DND-41 (cell line): ENCODE data around the gene IGSF21.

Source experiments
- EZH2 ChIP-seq: IDR thresholded peaks from 3 replicates; pipeline ENCODE4 v1.6.1; 2012; ENCODE audit warnings: borderline replicate concordance, low read depth, mild to moderate bottlenecking, moderate library complexity, low read length, inconsistent platforms; ENCODE audit not compliant: severe bottlenecking
- TF ChIP-seq, protein P1 (sequence below): IDR thresholded peaks from 2 replicates; pipeline ENCODE4 v1.5.1; 2012; ENCODE audit warnings: borderline replicate concordance, low read length, moderate library complexity, mild to moderate bottlenecking; ENCODE audit not compliant: poor library complexity, severe bottlenecking; ENCODE audit errors: extremely low read depth

DNA sequence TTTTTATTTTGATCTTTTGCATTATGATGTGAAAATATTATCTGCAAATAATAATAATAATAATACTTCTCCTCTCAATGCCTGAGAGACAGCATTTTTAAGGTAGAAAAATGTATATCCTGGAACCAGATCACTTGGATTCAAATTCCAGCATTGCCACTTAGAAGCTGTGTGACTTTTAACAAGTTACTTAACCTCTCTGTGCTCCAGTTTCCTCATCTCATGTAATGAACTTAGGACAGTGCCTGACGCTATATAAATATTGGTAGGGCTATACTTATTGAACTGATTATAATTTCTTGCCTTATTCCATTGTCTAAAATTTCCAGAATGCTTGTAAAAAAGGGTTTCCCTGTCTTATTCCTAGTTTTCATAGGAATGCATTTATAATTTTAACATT lies 137.2 kb downstream of the IGSF21 start:
- TF ChIP-seq, protein P1, sequence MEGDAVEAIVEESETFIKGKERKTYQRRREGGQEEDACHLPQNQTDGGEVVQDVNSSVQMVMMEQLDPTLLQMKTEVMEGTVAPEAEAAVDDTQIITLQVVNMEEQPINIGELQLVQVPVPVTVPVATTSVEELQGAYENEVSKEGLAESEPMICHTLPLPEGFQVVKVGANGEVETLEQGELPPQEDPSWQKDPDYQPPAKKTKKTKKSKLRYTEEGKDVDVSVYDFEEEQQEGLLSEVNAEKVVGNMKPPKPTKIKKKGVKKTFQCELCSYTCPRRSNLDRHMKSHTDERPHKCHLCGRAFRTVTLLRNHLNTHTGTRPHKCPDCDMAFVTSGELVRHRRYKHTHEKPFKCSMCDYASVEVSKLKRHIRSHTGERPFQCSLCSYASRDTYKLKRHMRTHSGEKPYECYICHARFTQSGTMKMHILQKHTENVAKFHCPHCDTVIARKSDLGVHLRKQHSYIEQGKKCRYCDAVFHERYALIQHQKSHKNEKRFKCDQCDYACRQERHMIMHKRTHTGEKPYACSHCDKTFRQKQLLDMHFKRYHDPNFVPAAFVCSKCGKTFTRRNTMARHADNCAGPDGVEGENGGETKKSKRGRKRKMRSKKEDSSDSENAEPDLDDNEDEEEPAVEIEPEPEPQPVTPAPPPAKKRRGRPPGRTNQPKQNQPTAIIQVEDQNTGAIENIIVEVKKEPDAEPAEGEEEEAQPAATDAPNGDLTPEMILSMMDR, result no peak
- no peak for TF ChIP-seq EZH2
